GM21529 (cell line): ENCODE data around the gene XYLB.

ENCODE experiments used
- ATAC-seq: cut with Tn5 transposase; IDR thresholded peaks from one replicate; pipeline ENCODE4 v1.9.1; 2021; ENCODE audit not compliant: unreplicated experiment

The XYLB gene

GRCh38 chr3:38361496-38361895 lies 14.9 kb downstream of the XYLB start:
- ATAC-seq, result no peak

- no peak for ATAC-seq
These were observed 16.2 kb downstream of the XYLB start for GRCh38 chr3:38362825-38363224.

- no peak for ATAC-seq
These were observed 18.3 kb downstream of the XYLB start for GRCh38 chr3:38364721-38365400.

GRCh38 chr3:38365469-38366062 lies 19.0 kb downstream of the XYLB start:
- ATAC-seq, result no peak

GRCh38 chr3:38366082-38366481 lies 19.5 kb downstream of the XYLB start:
- ATAC-seq, result no peak

- no peak for ATAC-seq
These were observed 21.2 kb downstream of the XYLB start for GRCh38 chr3:38367779-38368178.

- ATAC-seq, result no peak
These were observed 21.7 kb downstream of the XYLB start for GRCh38 chr3:38368238-38368637.

GRCh38 chr3:38369186-38369585 lies 22.6 kb downstream of the XYLB start:
- no peak for ATAC-seq

- no peak for ATAC-seq
These were observed 23.6 kb downstream of the XYLB start for GRCh38 chr3:38370149-38370548.

GRCh38 chr3:38370861-38371260 lies 24.3 kb downstream of the XYLB start:
- ATAC-seq, result no peak

- no peak for ATAC-seq
These were observed 25.1 kb downstream of the XYLB start for GRCh38 chr3:38371541-38372213.

GRCh38 chr3:38372214-38372601 lies 25.6 kb downstream of the XYLB start:
- no peak for ATAC-seq

- no peak for ATAC-seq
These were observed 27.6 kb downstream of the XYLB start for GRCh38 chr3:38374221-38374620.

GRCh38 chr3:38375072-38375471 lies 28.5 kb downstream of the XYLB start:
- ATAC-seq, result no peak

- ATAC-seq, result no peak
These were observed 29.0 kb downstream of the XYLB start for GRCh38 chr3:38375488-38376097.

GRCh38 chr3:38376098-38376816 lies 29.7 kb downstream of the XYLB start:
- no peak for ATAC-seq

- no peak for ATAC-seq
These were observed 32.7 kb downstream of the XYLB start for GRCh38 chr3:38379201-38379770.

GRCh38 chr3:38382506-38383080 lies 36.0 kb downstream of the XYLB start:
- ATAC-seq, result no peak

- no peak for ATAC-seq
These were observed 36.7 kb downstream of the XYLB start for GRCh38 chr3:38383156-38383875.
